Astrocyte (in vitro differentiated cells and primary cell): ENCODE data around the gene SLC8B1.

Experiments used
- EZH2 ChIP-seq: IDR thresholded peaks from 2 replicates; pipeline ENCODE4 v1.6.1; 2012; ENCODE audit warnings: mild to moderate bottlenecking, low read length, inconsistent platforms; ENCODE audit not compliant: insufficient read depth
- TF ChIP-seq, protein P1 (sequence below): IDR thresholded peaks from 2 replicates; pipeline ENCODE4 v1.5.1; 2011; ENCODE audit warnings: low read depth, mild to moderate bottlenecking, inconsistent platforms, low read length, moderate library complexity; ENCODE audit not compliant: insufficient read depth

DNA sequence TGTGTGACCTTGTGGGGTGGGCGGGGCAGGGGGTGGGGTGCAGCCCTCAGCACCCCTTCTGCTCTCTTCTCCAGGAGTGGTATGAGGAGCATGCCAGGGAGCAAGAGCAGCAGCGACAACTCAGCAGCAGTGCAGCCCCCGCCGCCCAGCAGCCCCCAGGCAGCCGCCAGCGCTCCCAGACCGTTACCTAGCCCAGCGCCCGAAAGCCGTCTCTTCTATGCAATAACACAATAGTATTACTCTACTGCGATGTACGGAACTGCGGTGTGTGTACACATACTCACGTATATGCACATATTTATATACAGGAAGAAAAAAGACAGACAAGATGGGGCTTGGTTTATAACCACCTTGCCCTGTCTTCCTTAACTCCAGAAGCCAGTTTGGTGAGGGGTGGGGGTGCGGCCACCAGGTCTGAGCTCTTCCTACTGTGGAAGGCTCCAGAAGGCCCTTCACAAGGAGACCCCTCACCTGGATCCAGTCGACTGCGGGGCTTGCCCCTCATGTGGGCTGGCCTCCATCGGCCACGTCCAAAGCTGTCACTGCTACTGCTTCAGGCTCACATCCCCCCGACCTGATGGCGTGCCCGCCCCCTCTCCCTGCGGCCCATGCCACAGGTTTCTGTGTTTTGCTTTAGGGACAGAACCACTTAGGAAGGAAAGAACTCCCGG is 38.9 kb downstream of the SLC8B1 start:
- TF ChIP-seq, protein P1, sequence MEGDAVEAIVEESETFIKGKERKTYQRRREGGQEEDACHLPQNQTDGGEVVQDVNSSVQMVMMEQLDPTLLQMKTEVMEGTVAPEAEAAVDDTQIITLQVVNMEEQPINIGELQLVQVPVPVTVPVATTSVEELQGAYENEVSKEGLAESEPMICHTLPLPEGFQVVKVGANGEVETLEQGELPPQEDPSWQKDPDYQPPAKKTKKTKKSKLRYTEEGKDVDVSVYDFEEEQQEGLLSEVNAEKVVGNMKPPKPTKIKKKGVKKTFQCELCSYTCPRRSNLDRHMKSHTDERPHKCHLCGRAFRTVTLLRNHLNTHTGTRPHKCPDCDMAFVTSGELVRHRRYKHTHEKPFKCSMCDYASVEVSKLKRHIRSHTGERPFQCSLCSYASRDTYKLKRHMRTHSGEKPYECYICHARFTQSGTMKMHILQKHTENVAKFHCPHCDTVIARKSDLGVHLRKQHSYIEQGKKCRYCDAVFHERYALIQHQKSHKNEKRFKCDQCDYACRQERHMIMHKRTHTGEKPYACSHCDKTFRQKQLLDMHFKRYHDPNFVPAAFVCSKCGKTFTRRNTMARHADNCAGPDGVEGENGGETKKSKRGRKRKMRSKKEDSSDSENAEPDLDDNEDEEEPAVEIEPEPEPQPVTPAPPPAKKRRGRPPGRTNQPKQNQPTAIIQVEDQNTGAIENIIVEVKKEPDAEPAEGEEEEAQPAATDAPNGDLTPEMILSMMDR, result no peak
- no peak for TF ChIP-seq EZH2
